ENCODE data around the gene SAMHD1. TPM values are rescaled to one million over a fixed set of nuclear protein-coding genes. Genes with fewer than 3 reads are reported as not detected.

The SAMHD1 gene
- polyA plus RNA-seq, 1 donor from 2014 or later: 22.2 TPM

- H3K4me2 ChIP-seq (ENCODE audit: low read length): no peak overlapping the region
- H3K27me3 ChIP-seq (ENCODE audit: insufficient read depth, low read depth, low read length): no peaks in the 10 kb centered on the region
- H3K4me3 ChIP-seq (ENCODE audit: low read length): no peak overlapping the region
- peaks cover 4% of the 10 kb centered on the region for H3K9me3 ChIP-seq (ENCODE audit: low read length)
- peaks cover 4% of the 10 kb centered on the region for H4K20me1 ChIP-seq (ENCODE audit: insufficient read depth)
- H2AFZ ChIP-seq (ENCODE audit: low read depth, low read length): no peak overlapping the region
- peaks cover 28% of the 10 kb centered on the region for H3K79me2 ChIP-seq (replicated peaks; ENCODE audit: insufficient read depth, low read length)
- H3K9ac ChIP-seq (ENCODE audit: low read length): no peak overlapping the region
- no peaks in the 10 kb centered on the region for H3K9me2 ChIP-seq (ENCODE audit: insufficient read depth, low read length)
- no peaks in the 10 kb centered on the region for H3F3A ChIP-seq (ENCODE audit: insufficient read depth, low read length, poor library complexity, severe bottlenecking)
- TF ChIP-seq SMC3 (conservative IDR thresholded peaks at IDR 0.05; ENCODE audit: poor library complexity) (no peak), MXI1 (conservative IDR thresholded peaks at IDR 0.05; ENCODE audit: poor library complexity, severe bottlenecking) (no peak), TAF1 (IDR thresholded peaks at IDR 0.05; ENCODE audit: low read depth) (no peak), POLR2AphosphoS5 (IDR thresholded peaks at IDR 0.05) (no peak), EP300 (conservative IDR thresholded peaks at IDR 0.05; ENCODE audit: poor library complexity, severe bottlenecking) (no peak)
- no peak overlapping the region for H3K27ac ChIP-seq (ENCODE audit: low read length)
- H3K36me3 ChIP-seq (ENCODE audit: insufficient read depth, low read length): no peaks in the 10 kb centered on the region
These were observed 103.3 kb downstream of the SAMHD1 start for GRCh38 chr20:36848078-36848660.

GRCh38 chr20:36847710-36848040 lies 103.8 kb downstream of the SAMHD1 start:
- Histone ChIP-seq H3K27me3 (ENCODE audit: insufficient read depth, low read depth, low read length) (no peaks in the 10 kb centered on the region), H3F3A (ENCODE audit: insufficient read depth, low read length, poor library complexity, severe bottlenecking) (no peaks in the 10 kb centered on the region), H3K27ac (ENCODE audit: low read length) (no peak overlapping the region), H3K36me3 (ENCODE audit: insufficient read depth, low read length) (no peaks in the 10 kb centered on the region), H3K4me2 (ENCODE audit: low read length) (no peak overlapping the region), H3K9me2 (ENCODE audit: insufficient read depth, low read length) (no peaks in the 10 kb centered on the region), H3K79me2 (replicated peaks; ENCODE audit: insufficient read depth, low read length) (peaks cover 25% of the 10 kb centered on the region), H2AFZ (ENCODE audit: low read depth, low read length) (no peak overlapping the region), H3K9me3 (ENCODE audit: low read length) (peaks cover 4% of the 10 kb centered on the region), H4K20me1 (ENCODE audit: insufficient read depth) (peaks cover 4% of the 10 kb centered on the region), H3K9ac (ENCODE audit: low read length) (no peak overlapping the region), H3K4me3 (ENCODE audit: low read length) (no peak overlapping the region)
- TF ChIP-seq POLR2AphosphoS5 (IDR thresholded peaks at IDR 0.05) (no peak), RAD21 (conservative IDR thresholded peaks at IDR 0.05) (no peak), EZH2 (IDR thresholded peaks at IDR 0.05; ENCODE audit: borderline replicate concordance, insufficient read depth, low read length, poor library complexity, severe bottlenecking) (no peak), REST (IDR thresholded peaks at IDR 0.05; ENCODE audit: borderline replicate concordance) (no peak), EP300 (conservative IDR thresholded peaks at IDR 0.05; ENCODE audit: poor library complexity, severe bottlenecking) (no peak), TAF1 (IDR thresholded peaks at IDR 0.05; ENCODE audit: low read depth) (no peak)
- TF ChIP-seq, protein P1, sequence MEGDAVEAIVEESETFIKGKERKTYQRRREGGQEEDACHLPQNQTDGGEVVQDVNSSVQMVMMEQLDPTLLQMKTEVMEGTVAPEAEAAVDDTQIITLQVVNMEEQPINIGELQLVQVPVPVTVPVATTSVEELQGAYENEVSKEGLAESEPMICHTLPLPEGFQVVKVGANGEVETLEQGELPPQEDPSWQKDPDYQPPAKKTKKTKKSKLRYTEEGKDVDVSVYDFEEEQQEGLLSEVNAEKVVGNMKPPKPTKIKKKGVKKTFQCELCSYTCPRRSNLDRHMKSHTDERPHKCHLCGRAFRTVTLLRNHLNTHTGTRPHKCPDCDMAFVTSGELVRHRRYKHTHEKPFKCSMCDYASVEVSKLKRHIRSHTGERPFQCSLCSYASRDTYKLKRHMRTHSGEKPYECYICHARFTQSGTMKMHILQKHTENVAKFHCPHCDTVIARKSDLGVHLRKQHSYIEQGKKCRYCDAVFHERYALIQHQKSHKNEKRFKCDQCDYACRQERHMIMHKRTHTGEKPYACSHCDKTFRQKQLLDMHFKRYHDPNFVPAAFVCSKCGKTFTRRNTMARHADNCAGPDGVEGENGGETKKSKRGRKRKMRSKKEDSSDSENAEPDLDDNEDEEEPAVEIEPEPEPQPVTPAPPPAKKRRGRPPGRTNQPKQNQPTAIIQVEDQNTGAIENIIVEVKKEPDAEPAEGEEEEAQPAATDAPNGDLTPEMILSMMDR (IDR thresholded peaks at IDR 0.05; ENCODE audit: poor library complexity, severe bottlenecking): no peak
